WTC11 (cell line): ENCODE measurements around the gene SAMD4A. TPM values are rescaled to one million over a fixed set of nuclear protein-coding genes. Genes with fewer than 3 reads are reported as not detected.

Experiments used
- ATAC-seq: fragments of 200-7000 bp; cut with Tn5 transposase; 2 replicates; pipeline ENCODE4 v1.10.0; 2021; ENCODE audit warnings: mild to moderate bottlenecking, moderate library complexity
- CTCF ChIA-PET: fragments of 300-600 bp; sonication (Branson Sonifier 250); formaldehyde crosslinking; loops from one replicate; lab custom pipeline; 2021; ENCODE audit warnings: antibody characterized with exemption; lab: Charles Lee
- POLR2A ChIA-PET: fragments of 350-600 bp; sonication (Branson Sonifier 250); formaldehyde crosslinking; loops from one replicate; lab custom pipeline; 2021; ENCODE audit warnings: antibody characterized with exemption; lab: Charles Lee
- DNase-seq: peaks from one replicate; pipeline ENCODE4 v3.0.0; 2021; ENCODE audit warnings: low spot score
- H3K27ac Mint-ChIP-seq: 2 replicates; pipeline ENCODE4 v1.8.0; 2021; ENCODE audit warnings: mixed read lengths
- H3K27me3 Mint-ChIP-seq: 2 replicates; pipeline ENCODE4 v1.8.0; 2021; ENCODE audit warnings: low read depth, mild to moderate bottlenecking, moderate library complexity, mixed read lengths
- H3K36me3 Mint-ChIP-seq: 2 replicates; pipeline ENCODE4 v1.8.0; 2021; ENCODE audit warnings: mixed read lengths
- H3K4me1 Mint-ChIP-seq: 2 replicates; pipeline ENCODE4 v1.8.0; 2022; ENCODE audit warnings: mixed read lengths
- H3K4me3 Mint-ChIP-seq: 2 replicates; pipeline ENCODE4 v1.8.0; 2021; ENCODE audit warnings: mild to moderate bottlenecking, moderate library complexity, mixed read lengths
- H3K9me3 Mint-ChIP-seq: 2 replicates; pipeline ENCODE4 v1.8.0; 2021; ENCODE audit warnings: mixed read lengths
- ATF2 ChIP-seq: sonication (generic); formaldehyde crosslinking; IDR thresholded peaks from 2 replicates; pipeline ENCODE4 v1.8.1; 2022; ENCODE audit warnings: low read depth, missing genetic modification reagents, borderline replicate concordance
- EMX1 ChIP-seq: fragments of 250-450 bp; sonication (Bioruptor Pico); IDR thresholded peaks from 2 replicates; pipeline ENCODE4 v1.8.0; 2021; ENCODE audit warnings: mild to moderate bottlenecking
- ERG ChIP-seq: fragments of 250-450 bp; sonication (Bioruptor Pico); IDR thresholded peaks from 2 replicates; pipeline ENCODE4 v1.8.0; 2021; ENCODE audit warnings: mild to moderate bottlenecking
- GRHL2 ChIP-seq: fragments of 250-450 bp; sonication (Bioruptor Pico); IDR thresholded peaks from 2 replicates; pipeline ENCODE4 v1.8.0; 2022; ENCODE audit warnings: mild to moderate bottlenecking, moderate library complexity; ENCODE audit not compliant: insufficient replicate concordance, severe bottlenecking
- HMGA2 ChIP-seq: fragments of 250-450 bp; sonication (Bioruptor Pico); IDR thresholded peaks from 2 replicates; pipeline ENCODE4 v1.4.0; 2021; ENCODE audit warnings: mild to moderate bottlenecking, moderate library complexity
- IRF1 ChIP-seq: sonication (generic); formaldehyde crosslinking; IDR thresholded peaks from 2 replicates; pipeline ENCODE4 v1.8.0; 2023; ENCODE audit warnings: missing genetic modification reagents
- JUN ChIP-seq: sonication (generic); formaldehyde crosslinking; IDR thresholded peaks from 2 replicates; pipeline ENCODE4 v1.8.0; 2023; ENCODE audit warnings: mild to moderate bottlenecking, missing genetic modification reagents
- MLX ChIP-seq: sonication (generic); formaldehyde crosslinking; IDR thresholded peaks from 2 replicates; pipeline ENCODE4 v1.8.1; 2023; ENCODE audit warnings: mild to moderate bottlenecking, missing genetic modification reagents, moderate library complexity
- NFE2L1 ChIP-seq: sonication (generic); formaldehyde crosslinking; IDR thresholded peaks from 2 replicates; pipeline ENCODE4 v1.8.1; 2023; ENCODE audit warnings: missing genetic modification reagents
- RELA ChIP-seq: sonication (generic); formaldehyde crosslinking; IDR thresholded peaks from 2 replicates; pipeline ENCODE4 v1.8.1; 2022; ENCODE audit warnings: missing genetic modification reagents, mild to moderate bottlenecking, borderline replicate concordance
- SOX15 ChIP-seq: fragments of 250-450 bp; sonication (Bioruptor Pico); IDR thresholded peaks from 2 replicates; pipeline ENCODE4 v1.9.0; 2021; ENCODE audit warnings: mild to moderate bottlenecking
- TCF7 ChIP-seq: sonication (generic); formaldehyde crosslinking; IDR thresholded peaks from 2 replicates; pipeline ENCODE4 v1.8.0; 2022; ENCODE audit warnings: mild to moderate bottlenecking, low read depth, missing genetic modification reagents, moderate library complexity
- ZBTB21 ChIP-seq: sonication (generic); formaldehyde crosslinking; IDR thresholded peaks from 2 replicates; pipeline ENCODE4 v1.8.1; 2023; ENCODE audit warnings: mild to moderate bottlenecking, missing genetic modification reagents, borderline replicate concordance
- ZNF219 ChIP-seq: sonication (generic); formaldehyde crosslinking; IDR thresholded peaks from 2 replicates; pipeline ENCODE4 v1.8.0; 2023; ENCODE audit warnings: missing genetic modification reagents, mild to moderate bottlenecking, borderline replicate concordance
- ZNF671 ChIP-seq: fragments of 250-450 bp; sonication (Bioruptor Pico); IDR thresholded peaks from 2 replicates; pipeline ENCODE4 v1.8.0; 2021; ENCODE audit warnings: mild to moderate bottlenecking
- ZSCAN18 ChIP-seq: fragments of 250-450 bp; sonication (Bioruptor Pico); IDR thresholded peaks from 2 replicates; pipeline ENCODE4 v2.1.2; 2022; ENCODE audit warnings: mild to moderate bottlenecking, moderate library complexity
- total RNA-seq: library from RNA; stranded (reverse); gene quantifications from 3 replicates; pipeline ENCODE4 v1.2.3, GENCODE V29; 2021
- TF ChIP-seq, protein P1 (sequence below): sonication (generic); formaldehyde crosslinking; IDR thresholded peaks from 2 replicates; pipeline ENCODE4 v1.8.1; 2023; ENCODE audit warnings: mild to moderate bottlenecking, missing genetic modification reagents, borderline replicate concordance

The SAMD4A gene
- total RNA-seq, 1 experiment from 2014 or later = 6.0 TPM

DNA sequence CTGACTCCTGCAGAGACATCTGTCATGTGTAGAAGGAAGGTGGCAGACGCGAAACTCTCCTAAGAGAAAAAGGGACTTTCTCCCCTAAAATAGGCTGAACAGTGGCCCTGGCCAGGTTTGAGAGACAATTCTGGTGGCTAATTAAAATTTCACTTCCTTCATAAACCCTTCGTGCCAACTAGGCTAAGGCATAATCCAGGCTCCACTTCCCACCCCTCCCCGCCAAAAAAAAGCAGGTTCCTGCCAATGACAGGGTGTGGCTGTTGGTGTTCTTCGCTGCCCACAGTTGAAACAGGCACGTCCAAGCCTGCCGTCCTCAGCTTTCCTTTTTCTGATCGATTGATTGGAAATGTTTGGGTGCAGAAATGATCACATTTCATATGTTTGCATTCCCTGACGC lies 191.1 kb downstream of the SAMD4A start:
- POLR2A ChIA-PET = no interaction called here
- TF ChIP-seq RELA (no peak), GRHL2 (CRISPR knock-in tag) (no peak), TCF7 (CRISPR knock-in tag) (no peak), ZSCAN18 (CRISPR knock-in tag) (no peak), IRF1 (no peak), ZBTB21 (CRISPR knock-in tag) (no peak), SOX15 (no peak), NFE2L1 (CRISPR knock-in tag) (no peak), ZNF219 (CRISPR knock-in tag) (no peak), JUN (CRISPR knock-in tag) (no peak), ZNF671 (CRISPR knock-in tag) (no peak), HMGA2 (CRISPR knock-in tag) (no peak), MLX (CRISPR knock-in tag) (no peak), ATF2 (CRISPR knock-in tag) (no peak), EMX1 (CRISPR knock-in tag) (no peak), ERG (no peak)
- TF ChIP-seq, protein P1, sequence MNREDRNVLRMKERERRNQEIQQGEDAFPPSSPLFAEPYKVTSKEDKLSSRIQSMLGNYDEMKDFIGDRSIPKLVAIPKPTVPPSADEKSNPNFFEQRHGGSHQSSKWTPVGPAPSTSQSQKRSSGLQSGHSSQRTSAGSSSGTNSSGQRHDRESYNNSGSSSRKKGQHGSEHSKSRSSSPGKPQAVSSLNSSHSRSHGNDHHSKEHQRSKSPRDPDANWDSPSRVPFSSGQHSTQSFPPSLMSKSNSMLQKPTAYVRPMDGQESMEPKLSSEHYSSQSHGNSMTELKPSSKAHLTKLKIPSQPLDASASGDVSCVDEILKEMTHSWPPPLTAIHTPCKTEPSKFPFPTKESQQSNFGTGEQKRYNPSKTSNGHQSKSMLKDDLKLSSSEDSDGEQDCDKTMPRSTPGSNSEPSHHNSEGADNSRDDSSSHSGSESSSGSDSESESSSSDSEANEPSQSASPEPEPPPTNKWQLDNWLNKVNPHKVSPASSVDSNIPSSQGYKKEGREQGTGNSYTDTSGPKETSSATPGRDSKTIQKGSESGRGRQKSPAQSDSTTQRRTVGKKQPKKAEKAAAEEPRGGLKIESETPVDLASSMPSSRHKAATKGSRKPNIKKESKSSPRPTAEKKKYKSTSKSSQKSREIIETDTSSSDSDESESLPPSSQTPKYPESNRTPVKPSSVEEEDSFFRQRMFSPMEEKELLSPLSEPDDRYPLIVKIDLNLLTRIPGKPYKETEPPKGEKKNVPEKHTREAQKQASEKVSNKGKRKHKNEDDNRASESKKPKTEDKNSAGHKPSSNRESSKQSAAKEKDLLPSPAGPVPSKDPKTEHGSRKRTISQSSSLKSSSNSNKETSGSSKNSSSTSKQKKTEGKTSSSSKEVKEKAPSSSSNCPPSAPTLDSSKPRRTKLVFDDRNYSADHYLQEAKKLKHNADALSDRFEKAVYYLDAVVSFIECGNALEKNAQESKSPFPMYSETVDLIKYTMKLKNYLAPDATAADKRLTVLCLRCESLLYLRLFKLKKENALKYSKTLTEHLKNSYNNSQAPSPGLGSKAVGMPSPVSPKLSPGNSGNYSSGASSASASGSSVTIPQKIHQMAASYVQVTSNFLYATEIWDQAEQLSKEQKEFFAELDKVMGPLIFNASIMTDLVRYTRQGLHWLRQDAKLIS (CRISPR knock-in tag) = no peak
- no peak overlapping the region for H3K27ac Mint-ChIP-seq
- no peak overlapping the region for H3K4me3 Mint-ChIP-seq
- ATAC-seq (no peak), DNase-seq (no peak)
- no peaks in the 10 kb centered on the region for H3K36me3 Mint-ChIP-seq
- CTCF ChIA-PET = interaction anchor here (1.4 kb wide), 1 partner anchor 15 kb away, joined by 5 read pairs; no protein-coding TSS in a partner anchor
- no peaks in the 10 kb centered on the region for H3K27me3 Mint-ChIP-seq
- no peaks in the 10 kb centered on the region for H3K9me3 Mint-ChIP-seq
- H3K4me1 Mint-ChIP-seq = peaks cover 5% of the 10 kb centered on the region; the same call in 1 of the 2 replicates
